Testis (tissue), 3 donors: Measurements from ENCODE around the gene PNCK. TPM values are rescaled to one million over a fixed set of nuclear protein-coding genes. Genes with fewer than 3 reads are reported as not detected.

Source experiments
- DNase-seq: peaks from one replicate; pipeline ENCODE4 v3.0.0-alpha.2; 2019
- H3K27ac ChIP-seq, 2 donors: fragments of 200-600 bp; sonication (generic); one replicate each; pipeline ENCODE4 v1.5.1; 2019
- H3K27me3 ChIP-seq: fragments of 200-600 bp; sonication (generic); one replicate; pipeline ENCODE4 v1.5.1; 2019
- H3K36me3 ChIP-seq: fragments of 200-600 bp; sonication (generic); one replicate; pipeline ENCODE4 v1.5.1; 2017; ENCODE audit warnings: low read depth; ENCODE audit errors: missing control alignments
- H3K4me1 ChIP-seq: fragments of 200-600 bp; sonication (generic); one replicate; pipeline ENCODE4 v1.5.1; 2019
- H3K4me3 ChIP-seq, 2 donors: fragments of 200-600 bp; sonication (generic); one replicate each; pipeline ENCODE4 v1.5.1; 2017 to 2019
- H3K9me3 ChIP-seq: fragments of 200-600 bp; sonication (generic); one replicate; pipeline ENCODE4 v1.5.1; 2017
- POLR2A ChIP-seq: fragments of 450-650 bp; IDR thresholded peaks from one replicate; pipeline ENCODE4 v1.6.1; 2017; ENCODE audit warnings: antibody characterized with exemption, mild to moderate bottlenecking, moderate library complexity
- WGBS, 2 donors: methylation state at CpG; one replicate each; pipeline ENCODE4 v1.1.5; 2018; 5-methylcytosine and 5-hydroxymethylcytosine counted together
- intact Hi-C: fragments of 100-400 bp; cut with DNase I; formaldehyde crosslinking; loops from one replicate; pipeline ENCODE4 v1.15.1; 2023; ENCODE audit warnings: low total_unique reads
- polyA plus RNA-seq: library from polyadenylated mRNA; stranded (reverse); fragments of 350-450 nt; fragmentation: Illumina TruSeq; extraction: RNeasy Lipid Tissue Mini Kit (QIAGEN cat#74804); gene quantifications from one replicate; pipeline ENCODE4 v1.2.3, GENCODE V29; 2014; ENCODE audit warnings: low read depth, low replicate concordance; ENCODE audit not compliant: insufficient read depth
- total RNA-seq, 2 donors: library from RNA; depleted of rRNA; stranded (reverse); fragments of >200 nt; gene quantifications; one replicate each; pipeline ENCODE4 v1.2.3, GENCODE V29; 2016
- TF ChIP-seq, protein P1 (sequence below), 3 experiments: fragments of 450-650 bp in 2 of 3; fragments of 200-600 bp in 1 of 3; sonication (generic) in 1 of 3; IDR thresholded peaks; one replicate each; pipeline ENCODE4 v1.5.1; 2016 to 2019; ENCODE audit warnings: antibody characterized with exemption in 3 of 3, mild to moderate bottlenecking in 2 of 3, moderate library complexity in 1 of 3

PNCK gene
- total and polyA plus RNA-seq, 3 donors from 2014 or later: 19.9 to 51.5 (median 41.0) TPM

DNA sequence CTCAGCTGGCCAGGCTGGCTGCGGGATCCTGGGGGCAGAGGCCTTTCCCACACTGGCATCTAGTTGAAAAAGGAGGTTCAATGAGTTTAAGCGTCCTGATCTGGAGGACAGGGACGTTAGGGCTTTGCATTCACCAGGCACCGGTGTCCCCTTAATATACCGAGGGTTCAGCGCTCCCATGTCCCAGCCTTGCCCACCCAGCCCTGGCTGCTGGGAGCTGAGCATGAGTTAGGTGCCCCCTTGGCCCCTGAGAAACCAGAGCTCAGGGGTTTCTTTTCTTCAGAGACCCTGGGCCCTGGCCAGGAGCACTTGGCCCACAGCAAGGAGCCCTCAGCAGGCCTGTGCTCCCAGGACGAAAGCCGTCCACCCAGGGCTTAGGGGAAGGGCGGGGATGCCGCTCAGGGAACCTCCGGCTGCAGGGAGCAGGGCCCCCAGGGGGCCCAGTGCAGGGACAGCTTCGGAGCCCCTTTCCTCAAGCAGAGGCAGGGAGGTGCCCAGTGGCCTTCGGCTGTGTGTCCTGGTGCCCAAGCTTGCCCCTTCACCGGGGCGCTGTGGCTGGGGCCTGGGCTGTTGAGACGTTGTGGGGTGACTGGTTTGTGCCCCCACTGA lies 47.5 kb downstream of the PNCK start:
- H3K36me3 ChIP-seq: no peaks in the 10 kb centered on the region
- H3K9me3 ChIP-seq: no peaks in the 10 kb centered on the region
- TF ChIP-seq POLR2A: no peak
- TF ChIP-seq, protein P1, sequence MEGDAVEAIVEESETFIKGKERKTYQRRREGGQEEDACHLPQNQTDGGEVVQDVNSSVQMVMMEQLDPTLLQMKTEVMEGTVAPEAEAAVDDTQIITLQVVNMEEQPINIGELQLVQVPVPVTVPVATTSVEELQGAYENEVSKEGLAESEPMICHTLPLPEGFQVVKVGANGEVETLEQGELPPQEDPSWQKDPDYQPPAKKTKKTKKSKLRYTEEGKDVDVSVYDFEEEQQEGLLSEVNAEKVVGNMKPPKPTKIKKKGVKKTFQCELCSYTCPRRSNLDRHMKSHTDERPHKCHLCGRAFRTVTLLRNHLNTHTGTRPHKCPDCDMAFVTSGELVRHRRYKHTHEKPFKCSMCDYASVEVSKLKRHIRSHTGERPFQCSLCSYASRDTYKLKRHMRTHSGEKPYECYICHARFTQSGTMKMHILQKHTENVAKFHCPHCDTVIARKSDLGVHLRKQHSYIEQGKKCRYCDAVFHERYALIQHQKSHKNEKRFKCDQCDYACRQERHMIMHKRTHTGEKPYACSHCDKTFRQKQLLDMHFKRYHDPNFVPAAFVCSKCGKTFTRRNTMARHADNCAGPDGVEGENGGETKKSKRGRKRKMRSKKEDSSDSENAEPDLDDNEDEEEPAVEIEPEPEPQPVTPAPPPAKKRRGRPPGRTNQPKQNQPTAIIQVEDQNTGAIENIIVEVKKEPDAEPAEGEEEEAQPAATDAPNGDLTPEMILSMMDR (IDR thresholded peaks at IDR 0.05): no peak
- intact Hi-C loops: no loop called here
- no peak overlapping the region for H3K4me3 ChIP-seq
- H3K27me3 ChIP-seq: no peaks in the 10 kb centered on the region
- H3K27ac ChIP-seq: no peak overlapping the region
- 79% methylated on average over 13 of the region's 16 CpGs; no CpG with 5 or more reads in 1 of the 2 donors for WGBS, 2 donors
- no peak for DNase-seq
- no peaks in the 10 kb centered on the region for H3K4me1 ChIP-seq

GRCh38 chrX:153625271-153626024 lies 48.2 kb downstream of the PNCK start:
- no peaks in the 10 kb centered on the region for H3K9me3 ChIP-seq

DNA sequence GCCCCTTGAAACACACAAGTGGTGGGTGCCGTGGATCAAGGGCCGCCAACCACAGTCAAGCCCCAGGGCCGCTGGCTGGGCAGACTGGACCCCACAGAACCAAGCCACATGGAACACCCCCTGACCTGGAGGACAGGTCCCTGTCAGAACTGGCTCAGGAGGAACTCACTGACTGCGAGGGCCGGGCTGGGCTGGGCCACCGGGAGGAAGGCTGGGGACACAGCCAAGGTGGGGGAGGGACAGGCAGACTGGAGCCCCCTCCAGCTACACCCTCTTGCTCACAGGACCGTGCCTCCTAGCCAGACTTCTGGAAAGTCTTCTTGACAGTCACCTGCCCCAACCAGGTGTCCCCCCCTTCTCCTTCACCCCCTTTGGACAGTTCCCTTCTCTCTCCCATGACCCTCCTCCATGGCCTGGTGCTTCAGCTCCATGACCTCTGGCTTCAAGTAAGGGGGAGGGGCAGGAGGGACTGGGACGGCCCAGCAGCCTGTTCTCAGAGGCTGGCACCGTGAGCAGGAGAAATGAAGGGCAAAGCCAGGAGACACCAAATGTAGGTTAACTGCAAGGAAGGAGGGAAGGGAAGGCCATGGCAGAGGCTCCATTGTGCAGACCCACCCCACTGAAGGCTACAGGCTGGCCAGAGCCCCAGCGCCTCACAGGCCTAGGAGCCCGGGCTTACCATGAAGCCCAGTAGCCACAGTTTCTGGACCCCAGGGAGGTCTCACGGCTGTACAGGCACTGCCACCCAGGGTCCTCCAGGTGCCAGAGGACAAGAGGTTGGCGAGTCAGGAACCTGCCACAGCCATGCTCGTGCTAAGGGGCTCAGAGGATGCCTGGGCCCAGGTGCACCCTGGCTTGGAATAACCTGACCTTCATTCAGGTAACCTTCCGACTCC lies 49.2 kb downstream of the PNCK start:
- Histone ChIP-seq H3K4me3 (no peak overlapping the region), H3K27me3 (no peaks in the 10 kb centered on the region), H3K27ac (no peak overlapping the region), H3K9me3 (no peaks in the 10 kb centered on the region), H3K4me1 (no peaks in the 10 kb centered on the region), H3K36me3 (no peaks in the 10 kb centered on the region)
- intact Hi-C loops: no loop called here
- TF ChIP-seq POLR2A: no peak
- TF ChIP-seq, protein P1 (IDR thresholded peaks at IDR 0.05): no peak
- WGBS, 2 donors: 75 to 100% methylated on average over 4 to 11 of the region's 15 CpGs
- no peak for DNase-seq

More at GRCh38 chrX:153625271-153626024, 48.2 kb downstream of the PNCK start:
- no peak for DNase-seq
- TF ChIP-seq POLR2A: no peak
- TF ChIP-seq, protein P1 (IDR thresholded peaks at IDR 0.05): no peak
- Histone ChIP-seq H3K27me3 (no peaks in the 10 kb centered on the region), H3K4me3 (no peak overlapping the region), H3K36me3 (no peaks in the 10 kb centered on the region), H3K4me1 (no peaks in the 10 kb centered on the region), H3K27ac (no peak overlapping the region)
- 80 to 98% methylated on average over 4 to 9 of the region's 21 CpGs for WGBS, 2 donors
- intact Hi-C loops: no loop called here

DNA sequence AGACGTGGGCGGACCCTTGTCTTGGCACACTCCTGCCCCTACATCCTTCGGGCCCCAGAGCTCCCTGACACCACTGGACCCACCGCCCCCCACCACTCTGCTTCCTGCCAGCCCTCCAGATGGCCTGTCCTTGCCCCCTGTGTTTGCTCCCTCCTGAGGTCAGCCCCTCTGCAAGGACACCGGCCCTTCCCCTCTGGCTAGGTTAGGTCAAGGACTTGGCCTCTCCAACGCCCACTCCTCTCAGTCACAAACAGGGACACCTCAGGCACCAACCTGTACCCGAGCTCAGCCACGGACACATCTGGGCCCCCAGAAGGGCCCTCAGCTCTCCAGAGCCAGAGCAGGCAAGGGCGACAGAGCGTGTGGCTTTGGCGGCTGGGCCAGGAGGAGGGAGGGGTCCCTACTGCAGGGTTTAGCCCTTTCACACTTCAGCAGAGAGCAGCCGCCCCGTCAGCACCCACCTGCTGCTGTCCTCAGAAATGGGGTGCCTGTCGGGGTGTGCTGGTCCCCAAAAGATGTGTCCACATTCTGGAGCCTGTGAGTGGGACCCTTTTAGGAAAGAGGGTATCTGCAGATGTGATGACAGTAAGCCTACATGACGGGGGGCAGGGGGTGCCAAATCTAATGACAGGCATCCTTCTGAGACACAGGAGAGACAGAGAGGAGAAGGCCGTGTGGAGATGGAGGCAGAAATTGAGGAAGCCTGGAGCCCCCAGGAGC lies 50.1 kb downstream of the PNCK start:
- Histone ChIP-seq H3K4me1 (no peaks in the 10 kb centered on the region), H3K9me3 (no peaks in the 10 kb centered on the region), H3K4me3 (no peak overlapping the region), H3K36me3 (no peaks in the 10 kb centered on the region), H3K27ac (no peak overlapping the region), H3K27me3 (no peaks in the 10 kb centered on the region)
- no peak for DNase-seq
- 60 to 83% methylated on average over 4 to 13 of the region's 16 CpGs for whole genome bisulfite sequencing, 2 donors
- no peak for TF ChIP-seq POLR2A
- TF ChIP-seq, protein P1 (IDR thresholded peaks at IDR 0.05): no peak
- intact Hi-C loops: no loop called here
